Measurements from ENCODE around the gene LRRC34. TPM values are rescaled to one million over a fixed set of nuclear protein-coding genes. Genes with fewer than 3 reads are reported as not detected.

LRRC34 gene
- total and polyA plus RNA-seq, 9 of the 15 experiments (the other 6 are each of a cell fraction or from before 2014, with no cell fraction given) = 0.17 to 0.30 TPM; not detected in 7

DNA sequence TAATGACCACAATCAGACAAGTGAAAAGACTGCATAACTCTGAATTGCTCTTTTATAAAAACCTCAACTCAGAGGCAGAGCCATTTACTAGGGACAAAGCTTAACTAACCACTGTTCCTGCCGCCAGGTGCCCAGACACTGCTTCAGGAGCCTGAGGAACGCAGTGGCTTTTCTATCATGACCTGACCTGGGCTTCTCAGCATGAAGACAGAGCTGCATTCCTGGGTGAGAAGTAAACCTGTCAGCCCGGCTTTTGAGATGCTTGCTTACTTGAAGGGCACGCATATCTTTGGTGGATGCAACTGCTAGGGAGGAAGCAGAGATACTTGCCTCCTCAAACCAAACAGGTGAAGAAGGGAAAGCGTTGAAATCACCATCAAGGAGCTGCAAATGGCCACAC, 49.2 kb upstream of the LRRC34 start:
- TF ChIP-seq U2AF1 (optimal IDR thresholded peaks at IDR 0.05; ENCODE audit: low read depth, low read length) (no peak), SMAD1 (IDR thresholded peaks at IDR 0.05; ENCODE audit: low read depth, low read length, partially characterized antibody) (no peak), PHTF2 (CRISPR knock-in tag; IDR thresholded peaks at IDR 0.05) (no peak), ZNF217 (CRISPR knock-in tag; IDR thresholded peaks at IDR 0.05) (no peak), PTTG1 (tag; IDR thresholded peaks at IDR 0.05; ENCODE audit: low read depth) (no peak), POLR2AphosphoS2 (IDR thresholded peaks at IDR 0.05; ENCODE audit: low read length) (no peak), PML (IDR thresholded peaks at IDR 0.05; ENCODE audit: low read length) (no peak), SIX5 (IDR thresholded peaks at IDR 0.05; ENCODE audit: borderline replicate concordance in 1 of 2, insufficient read depth in 1 of 2, low read depth in 1 of 2, low read length in 2 of 2) (no peak), TCF7 (IDR thresholded peaks at IDR 0.05; ENCODE audit: borderline replicate concordance) (no peak), ZNF143 (CRISPR knock-in tag; IDR thresholded peaks at IDR 0.05) (no peak), SETDB1 (IDR thresholded peaks at IDR 0.05; ENCODE audit: low read length) (no peak), LARP7 (IDR thresholded peaks at IDR 0.05) (no peak), ZNF224 (CRISPR knock-in tag; IDR thresholded peaks at IDR 0.05) (no peak), FOXM1 (IDR thresholded peaks at IDR 0.05; ENCODE audit: low read depth) (no peak), FOXM1 (CRISPR knock-in tag; IDR thresholded peaks at IDR 0.05; ENCODE audit: low read depth) (no peak), ZNF140 (CRISPR knock-in tag; IDR thresholded peaks at IDR 0.05) (no peak)
- TF ChIP-seq, protein P1, sequence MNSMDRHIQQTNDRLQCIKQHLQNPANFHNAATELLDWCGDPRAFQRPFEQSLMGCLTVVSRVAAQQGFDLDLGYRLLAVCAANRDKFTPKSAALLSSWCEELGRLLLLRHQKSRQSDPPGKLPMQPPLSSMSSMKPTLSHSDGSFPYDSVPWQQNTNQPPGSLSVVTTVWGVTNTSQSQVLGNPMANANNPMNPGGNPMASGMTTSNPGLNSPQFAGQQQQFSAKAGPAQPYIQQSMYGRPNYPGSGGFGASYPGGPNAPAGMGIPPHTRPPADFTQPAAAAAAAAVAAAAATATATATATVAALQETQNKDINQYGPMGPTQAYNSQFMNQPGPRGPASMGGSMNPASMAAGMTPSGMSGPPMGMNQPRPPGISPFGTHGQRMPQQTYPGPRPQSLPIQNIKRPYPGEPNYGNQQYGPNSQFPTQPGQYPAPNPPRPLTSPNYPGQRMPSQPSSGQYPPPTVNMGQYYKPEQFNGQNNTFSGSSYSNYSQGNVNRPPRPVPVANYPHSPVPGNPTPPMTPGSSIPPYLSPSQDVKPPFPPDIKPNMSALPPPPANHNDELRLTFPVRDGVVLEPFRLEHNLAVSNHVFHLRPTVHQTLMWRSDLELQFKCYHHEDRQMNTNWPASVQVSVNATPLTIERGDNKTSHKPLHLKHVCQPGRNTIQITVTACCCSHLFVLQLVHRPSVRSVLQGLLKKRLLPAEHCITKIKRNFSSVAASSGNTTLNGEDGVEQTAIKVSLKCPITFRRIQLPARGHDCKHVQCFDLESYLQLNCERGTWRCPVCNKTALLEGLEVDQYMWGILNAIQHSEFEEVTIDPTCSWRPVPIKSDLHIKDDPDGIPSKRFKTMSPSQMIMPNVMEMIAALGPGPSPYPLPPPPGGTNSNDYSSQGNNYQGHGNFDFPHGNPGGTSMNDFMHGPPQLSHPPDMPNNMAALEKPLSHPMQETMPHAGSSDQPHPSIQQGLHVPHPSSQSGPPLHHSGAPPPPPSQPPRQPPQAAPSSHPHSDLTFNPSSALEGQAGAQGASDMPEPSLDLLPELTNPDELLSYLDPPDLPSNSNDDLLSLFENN (IDR thresholded peaks at IDR 0.05; ENCODE audit: low read depth in 2 of 2, low read length in 2 of 2) = no peak
- TF ChIP-seq, protein P2, sequence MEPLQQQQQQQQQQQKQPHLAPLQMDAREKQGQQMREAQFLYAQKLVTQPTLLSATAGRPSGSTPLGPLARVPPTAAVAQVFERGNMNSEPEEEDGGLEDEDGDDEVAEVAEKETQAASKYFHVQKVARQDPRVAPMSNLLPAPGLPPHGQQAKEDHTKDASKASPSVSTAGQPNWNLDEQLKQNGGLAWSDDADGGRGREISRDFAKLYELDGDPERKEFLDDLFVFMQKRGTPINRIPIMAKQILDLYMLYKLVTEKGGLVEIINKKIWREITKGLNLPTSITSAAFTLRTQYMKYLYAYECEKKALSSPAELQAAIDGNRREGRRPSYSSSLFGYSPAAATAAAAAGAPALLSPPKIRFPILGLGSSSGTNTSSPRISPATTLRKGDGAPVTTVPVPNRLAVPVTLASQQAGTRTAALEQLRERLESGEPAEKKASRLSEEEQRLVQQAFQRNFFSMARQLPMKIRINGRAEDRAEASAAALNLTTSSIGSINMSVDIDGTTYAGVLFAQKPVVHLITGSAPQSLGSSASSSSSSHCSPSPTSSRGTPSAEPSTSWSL (CRISPR knock-in tag; IDR thresholded peaks at IDR 0.05; ENCODE audit: borderline replicate concordance) = no peak
- TF ChIP-seq, protein P3, sequence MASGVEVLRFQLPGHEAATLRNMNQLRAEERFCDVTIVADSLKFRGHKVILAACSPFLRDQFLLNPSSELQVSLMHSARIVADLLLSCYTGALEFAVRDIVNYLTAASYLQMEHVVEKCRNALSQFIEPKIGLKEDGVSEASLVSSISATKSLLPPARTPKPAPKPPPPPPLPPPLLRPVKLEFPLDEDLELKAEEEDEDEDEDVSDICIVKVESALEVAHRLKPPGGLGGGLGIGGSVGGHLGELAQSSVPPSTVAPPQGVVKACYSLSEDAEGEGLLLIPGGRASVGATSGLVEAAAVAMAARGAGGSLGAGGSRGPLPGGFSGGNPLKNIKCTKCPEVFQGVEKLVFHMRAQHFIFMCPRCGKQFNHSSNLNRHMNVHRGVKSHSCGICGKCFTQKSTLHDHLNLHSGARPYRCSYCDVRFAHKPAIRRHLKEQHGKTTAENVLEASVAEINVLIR (CRISPR knock-in tag; IDR thresholded peaks at IDR 0.05) = no peak
- Histone ChIP-seq H3K4me1 (replicated peaks in 1 of 2; ENCODE audit: control insufficient read depth in 2 of 2, insufficient read depth in 2 of 2, low read length in 2 of 2) (no peaks in the 10 kb centered on the region; a peak in 1 of 5 replicates), H3K4me2 (ENCODE audit: insufficient read depth, low read length) (no peak overlapping the region; the same call in 1 of the 2 replicates), H4K20me1 (replicated peaks; ENCODE audit: control insufficient read depth, insufficient read depth, low read length) (no peaks in the 10 kb centered on the region), H3K27me3 (ENCODE audit: control insufficient read depth in 2 of 2, insufficient read depth in 2 of 2, low read length in 2 of 2) (peaks cover 0 to 2% of the 10 kb centered on the region in 2 experiments; a peak in 1 of 5 replicates), H3K9me3 (replicated peaks; ENCODE audit: control insufficient read depth, insufficient read depth, low read depth, low read length) (no peaks in the 10 kb centered on the region), H3K79me2 (ENCODE audit: control insufficient read depth, insufficient read depth, low read length) (no peaks in the 10 kb centered on the region), H3K27ac (ENCODE audit: extremely low read depth, low read depth, low read length) (no peak overlapping the region), H3K36me3 (ENCODE audit: control insufficient read depth, insufficient read depth, low read length) (no peaks in the 10 kb centered on the region), H3K9me1 (ENCODE audit: control insufficient read depth, insufficient read depth, low read length) (no peaks in the 10 kb centered on the region), H3K4me3 (no peak overlapping the region), H3K9ac (ENCODE audit: insufficient read depth in 1 of 2, low read depth in 2 of 2, low read length in 2 of 2) (no peak overlapping the region), H2AFZ (ENCODE audit: low read depth, low read length) (0 out of 2 replicates have a peak overlapping the region, but pooled peaks have one; percentile 10)
- intact Hi-C loops (cut with micrococcal nuclease) = loop anchor here (1.0 to 10.0 kb wide), 5 partner anchors 70 to 550 kb away; no protein-coding TSS in a partner anchor
- WGBS (ENCODE audit: insufficient coverage, low coverage, missing lambda C conversion rate) = 36% methylated on average over 5 of the region's 5 CpGs
- ChIA-PET POLR2A (interaction anchor here (0.6 to 1.6 kb wide), 6 partner anchors 12 to 125 kb away, joined by 3 to 4 read pairs (median 3); no protein-coding TSS in a partner anchor), CTCF (ENCODE audit: low intra/inter-chr PET ratio) (no interaction called here)
- BruUV-seq (replicated peaks) = no TSS peak
- DNase-seq (ENCODE audit: extremely low read depth in 1 of 4, low spot score in 3 of 4) (no peak), ATAC-seq (no peak), FAIRE-seq (no peak)
- in situ Hi-C loops (cut with MboI) = no loop called here
